ENCODE data around the gene PNMT. TPM values are rescaled to one million over a fixed set of nuclear protein-coding genes. Genes with fewer than 3 reads are reported as not detected.

PNMT gene
- total and polyA plus RNA-seq, 2 of the 8 experiments (the other 6 are each of a cell fraction or from before 2014, with no cell fraction given): 5.6 to 10.9 TPM

DNA sequence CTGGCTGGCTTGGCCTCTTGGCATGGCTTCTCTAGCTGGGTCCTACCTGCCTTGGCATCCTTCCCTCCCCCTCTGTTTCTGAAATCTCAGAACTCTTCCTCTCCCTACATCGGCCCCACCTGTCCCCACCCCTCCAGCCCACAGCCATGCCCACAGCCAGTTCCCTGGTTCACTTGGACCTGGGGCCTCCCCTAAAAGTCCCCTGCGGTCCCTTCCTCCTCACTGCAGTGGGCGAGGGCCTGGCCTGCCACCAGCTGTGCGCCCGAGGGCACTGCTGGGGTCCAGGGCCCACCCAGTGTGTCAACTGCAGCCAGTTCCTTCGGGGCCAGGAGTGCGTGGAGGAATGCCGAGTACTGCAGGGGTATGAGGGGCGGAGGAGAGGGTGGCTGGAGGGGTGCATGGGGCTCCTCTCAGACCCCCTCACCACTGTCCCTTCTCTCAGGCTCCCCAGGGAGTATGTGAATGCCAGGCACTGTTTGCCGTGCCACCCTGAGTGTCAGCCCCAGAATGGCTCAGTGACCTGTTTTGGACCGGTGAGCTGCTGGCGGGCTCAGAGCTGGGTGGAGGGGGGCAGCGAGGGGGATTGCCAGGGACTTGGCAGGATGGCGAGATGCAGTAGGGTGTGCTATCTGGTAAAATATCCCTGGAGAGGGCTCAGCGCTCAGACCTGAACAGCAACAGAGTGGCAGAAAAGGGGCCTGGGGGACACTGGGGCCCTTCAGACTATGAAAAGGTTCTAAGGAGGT lies 48.0 kb downstream of the PNMT start (continued):
- TF ChIP-seq YY1 (IDR thresholded peaks at IDR 0.05; ENCODE audit: low read depth, low read length) (no peak), EZH2 (IDR thresholded peaks at IDR 0.05; ENCODE audit: low read depth, low read length, severe bottlenecking) (no peak), SP4 (IDR thresholded peaks at IDR 0.05; ENCODE audit: low read length) (no peak), TAF7 (optimal IDR thresholded peaks at IDR 0.05; ENCODE audit: borderline replicate concordance, low read depth, low read length) (no peak)
